Inflammatory macrophage (primary cell): ENCODE results near the gene SPTLC1.
A peak's percentile ranks its signal among the peaks of the same experiment; 100 is the strongest.
"Not testable (repeated sequence)": the region's sequence is repeated elsewhere in the genome, so short reads cannot be mapped to it uniquely, and the experiment has no call there.

Experiments
- DNase-seq, 2 donors: peaks; one replicate each; pipeline ENCODE4 v3.0.0-alpha.2; 2020 to 2022
- total RNA-seq, 18 experiments: gene quantifications; one replicate each; lab custom pipeline; 2026; ENCODE audit warnings: mixed read lengths in 6 of 18, inconsistent platforms in 2 of 18; lab: John Stamatoyannopoulos, UW

SPTLC1 gene, protein sequence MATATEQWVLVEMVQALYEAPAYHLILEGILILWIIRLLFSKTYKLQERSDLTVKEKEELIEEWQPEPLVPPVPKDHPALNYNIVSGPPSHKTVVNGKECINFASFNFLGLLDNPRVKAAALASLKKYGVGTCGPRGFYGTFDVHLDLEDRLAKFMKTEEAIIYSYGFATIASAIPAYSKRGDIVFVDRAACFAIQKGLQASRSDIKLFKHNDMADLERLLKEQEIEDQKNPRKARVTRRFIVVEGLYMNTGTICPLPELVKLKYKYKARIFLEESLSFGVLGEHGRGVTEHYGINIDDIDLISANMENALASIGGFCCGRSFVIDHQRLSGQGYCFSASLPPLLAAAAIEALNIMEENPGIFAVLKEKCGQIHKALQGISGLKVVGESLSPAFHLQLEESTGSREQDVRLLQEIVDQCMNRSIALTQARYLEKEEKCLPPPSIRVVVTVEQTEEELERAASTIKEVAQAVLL
- total RNA-seq = 72.8 to 127 (median 98.8) reads per million in 18 experiments

DNA sequence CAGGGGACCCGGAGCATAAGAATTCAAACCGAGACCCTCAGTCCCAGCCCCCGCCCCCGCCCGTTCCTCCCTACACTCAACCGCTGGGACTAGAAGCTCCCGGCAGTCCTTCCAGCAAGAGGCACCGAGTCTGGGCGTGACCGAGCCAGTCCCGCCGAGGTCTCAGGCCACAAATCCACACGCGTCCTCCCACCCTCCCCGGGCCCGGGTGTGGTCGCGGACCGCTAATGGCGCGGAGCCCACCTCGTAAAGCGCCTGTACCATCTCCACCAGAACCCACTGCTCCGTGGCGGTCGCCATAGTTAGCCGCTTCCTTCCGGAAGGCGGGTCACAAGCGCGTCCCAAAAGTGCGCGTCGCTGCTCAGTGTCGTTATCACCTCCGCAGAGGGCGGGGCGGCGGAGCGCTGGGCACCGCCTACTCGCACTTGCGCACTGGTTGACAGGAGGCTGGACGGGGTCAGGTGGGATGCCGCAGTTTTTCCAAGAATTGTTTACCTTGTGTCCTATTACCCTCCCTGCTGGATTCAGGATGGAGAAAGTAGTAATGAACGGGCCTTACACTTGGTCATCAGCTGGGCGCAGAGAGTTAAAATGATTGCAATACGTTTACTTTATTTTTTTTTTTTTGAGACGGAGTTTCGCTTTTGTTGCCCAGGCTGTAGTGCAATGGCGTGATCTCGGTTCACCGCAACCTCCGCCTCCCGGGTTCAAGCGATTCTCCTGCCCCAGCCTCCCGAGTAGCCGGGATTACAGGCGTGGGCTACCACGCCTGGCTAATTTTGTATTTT is at the start of gene SPTLC1:
SPTLC1 (minus strand) TSS at position 343 of the 788 bp plus-strand sequence; CDS start at position 300, 43 bp downstream.
- DNase-seq = peak; percentile 97 to 98

DNA sequence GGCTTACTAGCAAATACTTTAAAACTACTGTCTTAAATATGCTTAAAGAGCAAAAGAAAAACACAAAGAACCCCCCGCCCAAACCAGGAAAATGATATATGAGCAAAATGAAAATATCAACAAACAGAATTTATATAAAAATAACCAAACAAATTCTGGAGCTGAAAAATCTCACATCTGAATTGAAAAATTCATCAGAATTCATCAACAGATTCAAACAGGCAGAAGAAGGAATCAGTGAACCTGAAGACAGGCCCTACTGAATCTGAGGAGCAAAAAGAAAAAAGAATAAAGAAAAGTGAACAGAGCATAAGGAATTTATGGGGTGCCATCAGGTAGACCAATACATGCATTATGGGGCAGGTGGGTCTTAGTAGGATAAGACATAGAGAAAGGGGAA is 49.8 kb upstream of the SPTLC1 start:
- DNase-seq = no peak

DNA sequence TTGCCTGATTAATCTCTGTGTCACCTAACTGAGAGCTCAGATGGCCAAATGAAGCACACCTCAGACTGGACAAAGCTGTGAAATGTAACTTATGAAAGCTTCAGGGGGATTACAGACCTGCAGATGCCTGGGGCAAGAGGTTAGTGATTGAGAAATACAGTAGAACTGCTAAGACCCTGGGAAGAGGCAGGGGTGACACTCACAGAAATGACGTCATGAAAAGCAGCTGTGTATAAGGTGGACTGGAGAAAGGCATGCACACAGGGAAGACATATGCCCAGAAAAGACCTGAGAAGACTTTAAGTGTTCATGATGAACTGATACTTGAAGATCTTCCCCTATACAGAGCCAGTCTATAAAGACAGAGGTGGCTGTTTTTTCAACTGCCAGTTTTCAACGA is 49.3 kb upstream of the SPTLC1 start:
- DNase-seq = no peak

DNA sequence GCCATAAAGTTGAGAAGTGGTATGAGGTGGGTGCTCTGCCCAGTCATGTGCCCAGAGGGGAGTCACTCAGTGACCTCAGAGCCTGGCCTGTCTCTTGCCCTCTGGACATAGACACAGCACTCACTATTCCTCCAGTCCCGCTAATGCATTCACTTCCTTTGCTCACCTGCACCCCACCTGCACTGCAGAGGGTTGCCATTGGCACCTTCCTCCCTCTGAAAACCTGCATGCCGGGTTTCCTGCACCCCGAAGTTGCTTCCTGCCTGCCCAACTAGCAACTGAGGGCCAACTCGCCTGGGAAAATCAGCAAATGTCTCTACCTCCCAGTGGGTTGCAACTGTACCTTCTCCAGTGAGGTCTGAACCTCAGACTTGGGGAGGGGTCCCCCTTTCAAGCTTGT is 48.1 kb upstream of the SPTLC1 start:
- DNase-seq = no peak

DNA sequence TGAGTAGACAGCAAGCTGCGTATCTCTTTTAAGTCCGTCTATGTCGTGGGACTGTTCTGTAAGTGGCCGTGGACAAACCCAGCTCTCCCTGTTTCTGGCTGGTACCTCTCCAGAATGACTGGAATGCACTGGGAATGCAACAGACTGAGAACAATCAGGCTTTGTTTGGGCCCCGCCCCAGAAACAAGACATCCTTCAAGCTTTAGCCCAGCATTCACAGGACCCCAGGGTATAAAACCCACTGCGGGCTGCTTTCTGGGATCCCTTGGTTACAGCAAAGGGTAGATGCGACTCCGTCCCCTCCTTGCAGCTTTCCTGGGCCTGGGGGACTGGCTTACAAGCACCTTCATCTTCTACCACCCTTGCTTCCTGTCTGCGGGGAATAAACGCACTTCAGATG is 45.6 kb upstream of the SPTLC1 start:
- DNase-seq = no peak

DNA sequence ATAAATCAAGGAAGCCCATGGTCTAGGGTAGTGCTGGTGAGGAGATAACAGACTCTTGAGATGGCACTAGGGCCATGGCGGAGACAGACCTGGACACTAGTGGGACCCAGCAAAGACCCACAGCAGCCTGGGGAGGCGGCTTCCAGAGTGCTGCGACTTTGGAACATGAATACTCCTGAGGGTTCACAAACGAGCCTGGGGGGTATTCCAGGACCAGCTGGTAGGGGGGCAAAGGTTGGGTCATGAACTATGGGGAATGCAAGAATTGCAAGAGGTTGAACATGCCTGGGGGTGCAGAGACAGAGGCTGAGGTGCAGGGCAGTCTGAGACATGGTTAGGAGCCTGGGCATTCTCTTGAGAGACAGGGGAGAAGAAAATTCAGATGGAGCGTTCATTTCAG is 43.8 kb upstream of the SPTLC1 start:
- no peak for DNase-seq

DNA sequence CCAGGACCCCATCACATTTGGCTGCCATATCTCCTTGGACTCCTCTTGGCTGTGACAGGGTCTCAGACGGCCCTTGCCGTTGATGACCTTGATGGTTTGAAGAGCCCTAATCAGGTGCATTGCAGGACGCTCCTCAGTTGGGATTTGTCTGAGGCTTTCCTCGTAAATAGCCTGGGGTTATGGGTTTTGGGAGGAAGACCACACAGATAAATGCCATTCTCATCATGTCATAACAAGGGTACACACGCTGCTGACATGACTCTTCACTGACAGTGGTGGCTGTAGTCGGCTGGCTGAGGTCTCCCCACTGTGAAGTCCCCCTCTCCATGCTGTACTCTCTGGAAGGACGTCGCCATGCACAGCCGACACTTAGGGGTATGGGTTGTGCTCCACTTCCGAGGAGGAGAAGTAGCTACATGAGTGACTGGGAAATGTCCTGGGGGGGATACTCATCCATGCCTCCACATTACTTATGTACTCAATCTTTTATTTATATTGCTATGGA is 42.9 kb upstream of the SPTLC1 start:
- no peak for DNase-seq

DNA sequence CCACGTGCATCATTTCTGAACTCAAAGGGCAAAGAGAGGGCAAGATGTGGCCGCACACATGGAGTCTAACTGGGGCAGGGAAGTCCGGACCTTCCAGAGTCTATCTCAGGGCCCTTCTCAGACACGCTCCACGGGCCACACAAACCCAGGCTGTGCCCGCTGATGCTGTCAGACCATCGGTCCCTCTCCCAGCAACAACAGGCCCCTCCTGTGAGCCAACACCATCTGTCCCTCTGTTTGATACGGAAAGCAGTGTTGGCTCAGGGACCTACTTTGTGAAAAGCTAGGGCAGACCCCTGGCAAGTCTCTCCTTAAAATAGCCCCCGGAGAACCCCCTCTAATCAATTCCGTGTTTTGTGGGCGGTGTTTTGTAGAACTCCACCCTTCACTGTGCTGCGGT is 40.5 kb upstream of the SPTLC1 start:
- DNase-seq = not testable (repeated sequence)

DNA sequence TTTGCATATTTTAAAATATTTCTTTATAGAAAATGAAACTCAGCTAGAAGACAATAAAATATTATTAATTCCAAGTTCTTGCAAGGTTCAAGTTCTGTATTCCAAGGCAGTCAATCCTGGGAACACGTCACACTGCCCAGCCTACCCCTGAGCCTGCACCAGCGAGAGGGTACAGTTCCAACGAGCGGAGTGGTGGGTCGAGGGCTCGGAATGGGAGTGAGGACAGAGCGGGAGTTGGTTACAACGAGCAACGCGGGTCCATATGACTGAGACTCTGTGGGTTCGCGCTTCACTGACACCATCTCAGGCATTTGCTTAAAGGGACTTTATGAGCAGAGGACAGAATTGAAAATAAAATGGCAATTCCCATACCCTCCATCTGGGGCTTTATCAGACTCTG is 40.0 kb upstream of the SPTLC1 start:
- DNase-seq = no peak

DNA sequence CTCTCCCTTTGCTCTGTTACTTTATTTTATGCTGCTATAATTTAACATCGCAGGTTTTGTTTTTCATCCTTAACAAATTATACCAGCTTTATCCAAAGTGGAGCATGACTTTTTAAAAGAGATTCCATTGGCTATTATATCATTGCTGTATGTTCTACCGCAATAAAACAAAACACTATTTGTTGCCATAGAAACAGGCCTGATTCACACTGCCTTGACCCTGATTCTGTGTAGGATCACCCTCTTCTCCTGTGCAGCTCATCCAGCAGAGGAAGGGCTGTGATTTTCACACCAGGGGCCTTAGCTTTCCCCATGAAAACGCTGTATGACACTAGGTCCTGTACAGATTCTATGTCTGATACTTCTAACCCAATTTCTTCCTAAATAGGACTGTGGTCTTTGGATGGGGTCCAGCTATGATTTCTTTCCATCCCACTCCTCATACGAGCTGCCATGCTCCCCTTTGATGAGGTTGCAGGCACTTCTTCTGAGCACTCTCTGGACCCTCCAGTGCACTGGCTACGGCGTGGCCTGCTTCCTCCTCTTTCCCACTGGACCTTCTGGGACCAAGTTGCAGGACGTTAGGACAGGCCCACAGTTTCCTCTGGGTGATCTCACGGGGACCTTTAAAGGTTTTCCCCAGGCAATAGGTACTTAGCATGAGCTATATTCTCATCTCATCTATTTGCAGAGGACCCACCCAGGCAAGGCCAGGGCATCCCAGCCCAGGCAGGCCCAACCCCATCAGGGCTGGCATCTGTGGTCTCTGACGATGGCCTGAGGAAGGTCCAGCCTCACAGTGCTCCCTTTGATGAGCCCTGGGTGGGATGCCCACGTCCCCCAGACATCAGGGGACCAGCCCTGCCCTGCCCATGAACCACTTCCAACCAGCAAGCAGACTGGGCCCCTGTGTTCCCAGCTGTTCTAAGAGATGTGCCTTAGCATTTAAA is 38.5 kb upstream of the SPTLC1 start:
- not testable (repeated sequence) for DNase-seq

DNA sequence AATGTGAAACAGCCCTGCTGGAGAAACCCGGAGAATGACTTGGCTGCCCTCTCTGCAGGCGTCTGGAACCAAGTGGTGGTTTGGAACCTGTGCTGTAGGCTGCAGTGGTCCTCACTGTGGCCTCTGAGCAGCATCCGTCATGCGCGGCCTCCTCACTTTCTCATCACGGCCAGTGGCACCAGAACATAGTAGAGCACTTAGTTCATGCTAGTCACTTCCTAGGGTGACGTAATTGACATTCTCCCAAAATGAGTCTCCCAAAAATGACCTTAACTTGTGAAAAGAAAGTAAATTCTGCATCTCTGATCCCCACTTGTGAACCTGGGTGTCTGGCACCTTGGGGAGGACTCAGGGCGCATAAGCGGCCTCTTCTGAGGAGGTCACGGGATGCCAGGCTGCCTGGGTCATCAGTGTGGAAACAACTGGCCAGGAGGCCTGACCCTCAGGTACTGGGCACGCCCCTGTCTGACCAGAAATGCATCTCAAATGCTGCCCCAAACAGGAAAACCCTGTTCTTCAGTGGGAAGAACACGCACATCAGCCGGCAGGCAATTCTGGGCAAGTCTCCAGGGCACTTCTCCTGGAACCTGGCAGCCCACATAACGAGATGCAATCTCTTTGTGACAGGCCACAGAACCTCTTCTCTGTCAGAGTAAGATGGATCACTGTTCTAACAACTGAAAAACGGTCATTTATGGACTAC is 36.6 kb upstream of the SPTLC1 start:
- no peak for DNase-seq

DNA sequence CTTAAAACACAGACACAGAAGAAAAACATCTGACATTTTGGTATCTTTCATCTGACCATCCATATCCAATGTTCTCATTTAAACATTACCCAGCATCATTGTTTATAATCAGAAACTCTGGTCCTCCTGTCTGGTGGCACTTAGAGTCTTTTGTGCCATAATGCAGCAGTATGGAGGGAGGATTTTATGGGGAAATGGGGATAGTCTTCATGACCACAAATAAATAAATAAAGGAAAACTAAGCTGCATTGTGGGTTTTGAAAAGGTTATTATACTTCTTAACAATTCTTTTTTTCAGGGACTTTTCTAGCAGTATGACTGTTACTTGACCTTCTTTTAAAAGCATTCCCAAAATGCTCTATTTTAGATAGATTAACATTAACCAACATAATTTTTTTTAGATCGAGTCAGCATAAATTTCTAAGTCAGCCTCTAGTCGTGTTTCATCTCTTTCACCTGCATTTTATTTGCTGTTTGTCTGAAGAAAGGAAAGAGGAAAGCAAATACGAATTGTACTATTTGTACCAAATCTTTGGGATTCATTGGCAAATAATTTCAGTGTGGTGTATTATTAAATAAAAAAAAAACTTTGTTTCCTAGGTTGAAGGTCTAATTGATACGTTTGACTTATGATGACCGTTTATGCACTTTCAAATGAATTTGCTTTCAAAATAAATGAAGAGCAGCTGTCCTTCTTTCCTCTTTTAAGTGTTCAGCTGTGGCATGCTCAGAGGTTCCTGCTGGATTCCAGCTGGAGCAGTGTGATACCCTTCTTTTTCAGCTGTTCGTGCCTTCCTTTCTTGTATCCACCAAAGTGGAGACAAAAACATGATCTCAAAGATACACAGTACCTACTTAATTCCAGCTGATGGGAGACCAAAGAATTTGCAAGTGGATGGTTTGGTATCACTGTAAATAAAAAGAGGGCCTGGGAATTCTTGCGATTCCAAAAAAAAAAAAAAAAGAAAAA is 35.6 kb upstream of the SPTLC1 start:
- DNase-seq = not testable (repeated sequence)

DNA sequence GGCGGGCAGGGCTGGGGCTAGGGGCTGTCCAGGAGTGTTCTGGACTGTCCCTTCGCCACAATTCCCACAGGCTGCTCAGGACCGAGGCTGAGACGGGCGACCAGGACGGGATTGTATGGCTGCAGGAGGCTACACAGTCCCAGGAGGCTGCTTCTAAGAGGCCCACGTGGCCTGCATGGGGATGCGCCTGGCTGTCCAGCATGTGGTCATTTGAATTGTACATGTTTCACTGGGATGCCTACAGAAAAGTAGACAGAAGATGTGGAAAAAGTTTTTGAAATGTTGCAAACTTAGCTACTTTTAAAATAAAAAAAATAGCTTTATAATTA is 32.6 kb upstream of the SPTLC1 start:
- no peak for DNase-seq

DNA sequence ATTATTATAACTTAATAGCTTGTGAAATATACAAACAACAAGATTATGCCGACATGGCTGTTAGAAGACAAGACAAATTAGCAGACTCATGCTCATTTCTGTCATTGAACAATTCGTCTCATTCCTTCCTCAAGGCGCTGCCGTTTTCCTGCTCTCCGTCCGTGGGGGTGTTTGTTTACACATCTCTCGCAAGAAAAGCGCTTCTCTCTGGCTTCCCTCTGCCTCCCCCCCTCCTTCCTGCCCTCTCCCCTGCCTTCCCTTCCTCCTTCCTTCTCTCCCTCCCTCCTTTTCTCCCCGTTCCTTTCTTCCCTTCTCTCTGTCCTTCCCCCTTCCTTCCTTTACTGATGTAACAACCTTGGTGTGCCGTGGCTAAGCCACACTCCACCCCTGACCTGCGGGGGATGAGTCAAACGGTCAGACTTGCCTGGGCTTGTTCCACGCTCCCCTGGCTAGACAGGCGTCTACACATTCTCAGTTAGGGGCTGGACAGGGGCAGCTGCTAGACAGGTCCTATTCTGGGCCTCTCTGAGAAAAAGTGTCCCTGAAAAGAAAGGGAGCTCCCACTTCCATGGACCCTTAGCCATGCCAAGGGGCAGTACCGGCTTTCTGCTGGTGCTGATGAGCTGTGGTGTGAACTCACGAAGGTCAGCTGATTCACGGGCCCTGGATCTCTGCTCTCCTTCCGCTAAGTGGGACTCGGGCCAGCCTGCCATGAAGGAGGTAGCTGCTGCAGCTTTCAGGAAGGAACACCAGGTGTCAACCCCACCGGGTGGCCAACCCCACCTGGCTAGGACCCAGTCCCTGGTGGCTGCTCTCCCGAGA is 32.0 kb upstream of the SPTLC1 start:
- DNase-seq = peak; percentile 70 to 71

DNA sequence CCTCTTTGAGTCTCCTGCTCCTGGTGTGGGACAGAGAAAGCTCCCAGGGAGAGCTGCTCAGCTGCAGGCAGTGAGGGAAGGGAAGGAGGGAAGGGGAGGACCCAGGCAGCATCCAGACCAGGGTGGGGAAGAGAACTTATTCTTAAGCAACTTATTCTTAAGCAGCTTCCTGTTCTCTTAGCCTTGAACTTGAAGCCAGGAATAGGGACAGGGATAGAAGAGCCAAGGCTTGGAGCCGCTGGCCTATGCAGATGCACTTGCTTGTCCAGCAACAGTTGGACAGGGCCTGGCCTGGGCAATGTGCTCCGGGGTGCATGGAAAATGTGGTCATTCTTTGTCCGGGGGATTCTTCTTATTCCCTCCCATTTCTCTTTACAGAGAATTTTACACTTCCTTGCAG is 31.4 kb upstream of the SPTLC1 start:
- DNase-seq = peak; percentile 49 to 53

DNA sequence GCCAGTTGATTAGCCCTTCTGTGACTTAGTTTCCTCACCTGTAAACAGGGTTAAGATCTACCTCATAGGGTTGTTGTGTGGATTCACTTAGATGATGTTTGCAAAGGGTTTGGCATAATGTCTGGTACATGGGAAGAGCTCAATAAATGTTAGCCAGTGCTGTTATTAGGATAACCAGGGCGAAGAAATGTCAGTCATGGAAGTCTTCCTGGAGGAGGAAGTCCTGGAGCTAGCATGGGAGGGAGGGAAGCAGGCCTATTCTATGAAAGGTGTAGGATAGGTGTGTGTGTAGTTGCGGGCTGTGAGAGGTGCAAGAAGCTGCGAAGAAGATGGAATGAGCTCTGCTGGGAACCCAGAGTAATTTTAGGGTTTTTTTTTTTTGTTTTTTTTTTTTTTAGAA is 30.6 kb upstream of the SPTLC1 start:
- not testable (repeated sequence) for DNase-seq

DNA sequence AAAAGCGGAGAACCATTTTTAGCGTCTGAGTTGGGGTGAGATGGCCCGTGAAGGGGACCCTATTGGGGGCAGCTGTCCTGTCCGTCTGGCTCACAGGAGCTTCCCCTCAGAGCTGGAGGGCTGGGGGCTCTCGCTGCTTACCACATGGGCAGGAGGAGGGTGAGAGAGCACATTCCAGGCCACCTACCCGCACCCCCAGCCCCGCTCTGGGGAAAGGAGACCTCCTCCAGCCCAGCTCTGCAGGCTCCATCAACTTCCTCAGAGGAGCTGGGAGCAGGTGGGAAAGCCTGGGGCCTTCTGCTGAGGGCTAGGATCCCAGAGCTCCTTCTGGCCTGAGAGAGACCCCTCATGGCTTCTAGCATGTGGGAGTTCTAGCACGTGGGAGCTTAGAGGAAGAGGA is 27.1 kb upstream of the SPTLC1 start:
- DNase-seq = no peak

DNA sequence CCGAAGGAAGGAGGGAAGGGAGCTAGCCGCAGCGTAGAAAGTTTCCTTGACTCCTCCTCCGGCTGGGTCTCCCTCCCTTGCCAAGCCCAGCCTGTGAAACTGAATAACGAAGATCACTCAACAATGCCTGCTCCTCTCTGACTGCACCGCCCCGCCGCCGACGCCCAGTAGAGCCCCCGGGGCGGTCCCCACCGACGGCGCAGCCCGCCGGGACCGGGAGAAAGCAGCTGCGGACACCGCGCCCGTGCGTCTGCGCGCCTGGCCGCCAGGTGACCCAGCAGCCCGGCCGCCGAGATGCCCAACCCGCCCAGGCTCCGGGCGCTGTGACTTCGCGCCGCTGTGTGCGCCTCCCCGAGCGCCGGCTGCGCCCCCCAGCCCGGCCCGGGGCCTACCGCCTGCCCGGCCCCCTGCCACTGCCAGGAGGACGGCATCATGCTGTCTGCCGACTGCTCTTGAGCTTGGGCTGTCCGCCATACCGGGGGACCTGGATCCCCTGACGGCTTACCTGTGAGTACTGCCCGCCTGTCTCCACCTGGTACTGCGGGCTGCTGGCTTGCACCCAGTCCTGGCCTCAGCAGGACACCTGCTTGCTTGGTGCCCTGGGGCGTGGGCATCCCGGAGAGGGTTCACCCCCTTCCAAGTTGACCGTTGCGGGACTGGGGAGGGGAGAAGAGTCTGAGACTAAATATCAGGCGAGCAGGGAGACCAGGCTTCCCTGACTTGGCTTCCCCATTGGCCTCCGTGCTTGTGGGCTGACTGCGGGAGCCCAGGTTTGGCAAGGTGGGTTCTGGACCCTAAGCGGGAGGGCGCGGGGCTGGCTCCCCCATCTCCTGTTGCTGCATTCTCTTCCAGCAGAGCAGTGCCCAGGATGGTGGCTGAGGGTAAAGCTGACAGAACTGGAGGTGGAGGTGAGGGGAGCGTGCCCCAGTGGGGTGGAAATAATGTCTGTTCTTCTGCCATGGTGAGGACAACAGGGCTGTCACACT is 26.2 kb upstream of the SPTLC1 start:
- DNase-seq = no peak
